Panc1 (cell line): ENCODE data around the gene CDK5RAP2. TPM values are rescaled to one million over a fixed set of nuclear protein-coding genes. Genes with fewer than 3 reads are reported as not detected.

Experiments
- ATAC-seq: fragments of 200-7000 bp; cut with Tn5 transposase; 2 replicates; pipeline ENCODE4 v1.9.1; 2020; ENCODE audit warnings: mild to moderate bottlenecking, moderate library complexity
- BruUV-seq: library from RNA; stranded (reverse); fragments of 400-500 nt; replicated peaks from 2 replicates; lab custom pipeline; 2021; lab: Mats Ljungman, UMichigan
- CTCF ChIA-PET: fragments of 300-600 bp; sonication (Branson Sonifier 250); formaldehyde crosslinking; loops from one replicate; lab custom pipeline; 2022; ENCODE audit warnings: antibody characterized with exemption; lab: Charles Lee
- POLR2A ChIA-PET: fragments of 300-600 bp; sonication (Branson Sonifier 250); formaldehyde crosslinking; loops from one replicate; lab custom pipeline; 2022; ENCODE audit warnings: antibody characterized with exemption; lab: Charles Lee
- DNase-seq: peaks from one replicate; pipeline ENCODE4 v3.0.0-alpha.2; 2010; ENCODE audit warnings: low read depth, low spot score
- H3K27ac ChIP-seq: 2 replicates; pipeline ENCODE4 v1.5.1; 2011; ENCODE audit warnings: mild to moderate bottlenecking, low read length, inconsistent platforms
- H3K27me3 ChIP-seq: fragments of 200-500 bp; sonication (Bioruptor generic); 2 replicates; pipeline ENCODE4 v1.6.0; 2014; ENCODE audit warnings: low read length, inconsistent platforms; ENCODE audit not compliant: control insufficient read depth, insufficient read depth
- H3K36me3 ChIP-seq: fragments of 200-500 bp; sonication (Bioruptor generic); 2 replicates; pipeline ENCODE4 v1.5.1; 2014; ENCODE audit warnings: inconsistent platforms, mild to moderate bottlenecking, low read length, moderate library complexity; ENCODE audit not compliant: control insufficient read depth, insufficient read depth
- H3K4me1 ChIP-seq: 2 replicates; pipeline ENCODE4 v1.5.1; 2011; ENCODE audit warnings: inconsistent platforms, mild to moderate bottlenecking, low read length, moderate library complexity; ENCODE audit not compliant: control insufficient read depth, insufficient read depth
- H3K4me3 ChIP-seq, 2 experiments: 2 replicates each; pipeline ENCODE4 v1.5.1; 2011 to 2012; ENCODE audit warnings: low read depth in 2 of 2, low read length in 2 of 2, mild to moderate bottlenecking in 2 of 2, inconsistent platforms in 1 of 2, moderate library complexity in 1 of 2
- H3K9me3 ChIP-seq: fragments of 200-500 bp; sonication (Bioruptor generic); 2 replicates; pipeline ENCODE4 v1.5.1; 2014; ENCODE audit warnings: low read depth, mild to moderate bottlenecking, inconsistent platforms, low read length, moderate library complexity; ENCODE audit not compliant: control insufficient read depth, insufficient read depth
- CTCF ChIP-seq: fragments of 450-650 bp; IDR thresholded peaks from 2 replicates; pipeline ENCODE4 v1.5.1; 2017; ENCODE audit warnings: mild to moderate bottlenecking
- POLR2AphosphoS5 ChIP-seq: IDR thresholded peaks from 2 replicates; pipeline ENCODE4 v1.6.1; 2012; ENCODE audit warnings: mild to moderate bottlenecking, low read depth, low read length, moderate library complexity
- REST ChIP-seq, 2 experiments: IDR thresholded peaks; 2 replicates each; pipeline ENCODE4 v1.6.1; 2011 to 2012; ENCODE audit warnings: low read depth in 2 of 2, control low read depth in 1 of 2, low read length in 1 of 2, mild to moderate bottlenecking in 1 of 2, moderate library complexity in 1 of 2; ENCODE audit not compliant: insufficient read depth in 1 of 2
- SIN3A ChIP-seq: IDR thresholded peaks from 2 replicates; pipeline ENCODE4 v1.6.1; 2012; ENCODE audit warnings: low read depth, mild to moderate bottlenecking, low read length, moderate library complexity, borderline replicate concordance; ENCODE audit not compliant: insufficient read depth
- TCF7L2 ChIP-seq: IDR thresholded peaks from 2 replicates; pipeline ENCODE4 v1.6.1; 2011; ENCODE audit warnings: mild to moderate bottlenecking, low read depth, low read length, inconsistent platforms
- in situ Hi-C: cut with HindIII; loops from 2 replicates; pipeline ENCODE4 v1.10.0; 2016; ENCODE audit warnings: low sequenced_read_pairs, low pct_unique_long_range_greater_than_20kb
- intact Hi-C: fragments of 100-400 bp; cut with micrococcal nuclease; formaldehyde crosslinking; loops from one replicate; pipeline ENCODE4 v1.10.0; 2022; ENCODE audit not compliant: unreplicated experiment
- total RNA-seq: library from RNA; stranded (reverse); gene quantifications from one replicate; pipeline ENCODE4 v1.2.1, GENCODE V29; 2021; ENCODE audit not compliant: unreplicated experiment

The CDK5RAP2 gene
- total RNA-seq, 1 experiment from 2014 or later = 47.7 TPM

- peaks cover 2% of the 10 kb centered on the region; the same call in 1 of the 2 replicates for H3K27me3 ChIP-seq
- BruUV-seq = no TSS peak
- TF ChIP-seq REST (IDR thresholded peaks at IDR 0.05; ENCODE audit: insufficient read depth in 1 of 2, low read depth in 2 of 2, low read length in 1 of 2) = no peak
- TF ChIP-seq SIN3A = no peak
- TF ChIP-seq CTCF = no peak
- no peak for TF ChIP-seq POLR2AphosphoS5
- TF ChIP-seq TCF7L2 = no peak
- H3K9me3 ChIP-seq = no peaks in the 10 kb centered on the region
- H3K36me3 ChIP-seq = no peaks in the 10 kb centered on the region
- CTCF ChIA-PET = no interaction called here
- in situ Hi-C loops = no loop called here
- no peaks in the 10 kb centered on the region for H3K4me1 ChIP-seq
- no peak for ATAC-seq
- H3K4me3 ChIP-seq = no peak overlapping the region
- POLR2A ChIA-PET = no interaction called here
- H3K27ac ChIP-seq = no peak overlapping the region
- DNase-seq = no peak
- intact Hi-C loops = loop anchor here (10.0 kb wide), 1 partner anchor 379 kb away; no protein-coding TSS in a partner anchor
Measured at GRCh38 chr9:120344230-120344629, 235.7 kb downstream of the CDK5RAP2 start.

- H3K27me3 ChIP-seq = peaks cover 2% of the 10 kb centered on the region; the same call in 1 of the 2 replicates
- no peak for TF ChIP-seq POLR2AphosphoS5
- TF ChIP-seq SIN3A = no peak
- TF ChIP-seq REST (IDR thresholded peaks at IDR 0.05; ENCODE audit: insufficient read depth in 1 of 2, low read depth in 2 of 2, low read length in 1 of 2) = no peak
- no peak for TF ChIP-seq TCF7L2
- TF ChIP-seq CTCF = no peak
- no peak overlapping the region for H3K4me3 ChIP-seq
- in situ Hi-C loops (no loop called here), intact Hi-C loops (loop anchor here (10.0 kb wide), 1 partner anchor 379 kb away; no protein-coding TSS in a partner anchor)
- H3K27ac ChIP-seq = no peak overlapping the region
- no TSS peak for BruUV-seq
- H3K4me1 ChIP-seq = no peaks in the 10 kb centered on the region
- CTCF ChIA-PET = no interaction called here
- no peak for DNase-seq
- H3K36me3 ChIP-seq = no peaks in the 10 kb centered on the region
- no peaks in the 10 kb centered on the region for H3K9me3 ChIP-seq
- ATAC-seq = no peak
- POLR2A ChIA-PET = no interaction called here
Measured at GRCh38 chr9:120343416-120343815, 236.6 kb downstream of the CDK5RAP2 start.
